SKM-1 (cell line): ENCODE data around the gene SSTR5.
"Not testable (repeated sequence)": the region's sequence is repeated elsewhere in the genome, so short reads cannot be mapped to it uniquely, and the experiment has no call there.

ENCODE experiments used
- DNase-seq: peaks from one replicate; lab custom pipeline; 2025; ENCODE audit not compliant: unreplicated experiment; lab: John Stamatoyannopoulos, UW

Gene SSTR5

GRCh38 chr16:1089822-1090619, 17.5 kb downstream of the SSTR5 start:
- DNase-seq = no peak

DNA sequence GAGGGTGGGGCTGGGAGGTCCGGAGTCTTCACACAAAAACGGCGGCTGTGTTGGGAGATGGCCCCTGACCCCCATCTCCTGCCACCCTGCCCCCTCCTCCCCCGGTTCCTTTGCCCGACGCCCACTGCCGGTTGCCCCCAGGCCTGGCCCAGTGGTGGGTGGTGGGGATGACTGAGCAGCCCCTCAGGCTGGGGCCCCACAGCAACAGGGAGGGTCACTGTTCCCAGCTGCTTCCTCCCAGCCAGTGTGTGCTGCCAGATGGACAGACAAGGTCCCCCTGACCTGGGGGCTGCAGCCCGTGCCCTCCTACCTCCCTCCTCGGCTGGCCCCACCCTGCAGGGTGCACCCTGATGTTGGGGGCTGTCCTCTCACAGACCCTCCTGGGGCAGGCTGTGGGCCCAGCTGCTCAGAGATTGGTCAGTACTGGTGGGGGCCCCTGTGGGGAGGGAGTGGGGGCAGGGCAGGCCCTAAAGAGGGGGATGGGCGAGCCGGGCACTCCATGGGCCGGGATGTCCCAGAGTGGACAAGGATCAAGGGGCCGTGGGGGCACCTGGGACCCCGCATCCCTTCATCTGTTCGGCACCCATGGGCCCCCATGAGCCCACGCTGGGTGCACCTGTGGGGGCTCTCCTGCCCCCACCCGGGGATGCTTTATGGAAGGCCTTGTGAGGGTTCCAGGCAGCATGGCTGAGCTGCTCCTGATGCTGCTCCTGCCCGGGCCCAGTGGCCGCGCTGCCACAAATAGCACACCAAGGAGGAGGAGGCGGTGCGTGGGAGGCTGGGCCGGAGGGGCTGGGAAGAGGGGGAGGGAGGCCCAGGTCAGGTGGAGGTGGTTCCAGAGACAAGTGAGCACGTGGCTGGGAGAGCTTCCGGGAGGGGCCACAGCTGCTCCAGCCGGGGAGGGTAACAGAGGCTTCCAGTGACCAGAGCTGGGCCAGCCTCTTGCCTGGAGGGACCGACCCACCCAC, 18.4 kb downstream of the SSTR5 start:
- no peak for DNase-seq

DNA sequence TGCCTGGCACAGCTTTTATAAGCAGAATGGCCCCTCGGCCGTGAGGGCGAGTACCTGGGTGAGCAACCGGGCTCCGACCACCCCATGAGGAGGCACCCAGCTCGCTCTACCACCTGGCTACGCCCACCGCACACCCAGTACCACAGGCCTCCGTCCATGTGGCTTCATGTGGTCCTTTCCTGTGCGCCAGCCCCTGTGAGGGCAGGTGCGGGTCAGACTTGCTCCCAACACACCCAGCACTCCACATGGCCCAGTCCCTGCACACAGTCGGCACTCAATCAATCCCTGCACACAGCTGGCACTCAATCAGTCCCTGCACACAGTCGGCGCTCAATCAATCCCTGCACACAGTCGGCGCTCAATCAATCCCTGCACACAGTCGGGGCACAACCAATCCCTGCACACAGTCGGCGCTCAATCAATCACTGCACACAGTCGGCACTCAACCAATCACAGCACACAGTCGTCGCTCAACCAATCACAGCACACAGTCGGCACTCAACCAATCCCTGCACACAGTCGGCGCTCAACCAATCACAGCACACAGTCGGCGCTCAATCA, 19.5 kb downstream of the SSTR5 start:
- no peak for DNase-seq

DNA sequence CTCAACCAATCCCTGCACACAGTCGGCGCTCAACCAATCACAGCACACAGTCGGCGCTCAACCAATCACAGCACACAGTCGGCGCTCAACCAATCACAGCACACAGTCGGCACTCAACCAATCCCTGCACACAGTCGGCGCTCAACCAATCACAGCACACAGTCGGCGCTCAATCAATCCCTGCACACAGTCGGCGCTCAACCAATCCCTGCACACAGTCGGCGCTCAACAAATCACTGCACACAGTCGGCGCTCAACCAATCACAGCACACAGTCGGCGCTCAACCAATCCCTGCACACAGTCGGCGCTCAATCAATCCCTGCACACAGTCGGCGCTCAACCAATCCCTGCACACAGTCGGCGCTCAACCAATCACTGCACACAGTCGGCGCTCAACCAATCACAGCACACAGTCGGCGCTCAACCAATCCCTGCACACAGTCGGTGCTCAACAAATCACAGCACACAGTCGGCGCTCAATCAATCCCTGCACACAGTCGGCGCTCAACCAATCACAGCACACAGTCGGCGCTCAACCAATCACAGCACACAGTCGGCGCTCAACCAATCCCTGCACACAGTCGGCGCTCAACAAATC, 20.2 kb downstream of the SSTR5 start:
- DNase-seq = not testable (repeated sequence)

- DNase-seq = no peak
These were observed 21.0 kb downstream of the SSTR5 start for GRCh38 chr16:1093284-1094123.

GRCh38 chr16:1094124-1094479, 21.6 kb downstream of the SSTR5 start:
- DNase-seq = no peak

GRCh38 chr16:1094601-1095449, 22.3 kb downstream of the SSTR5 start:
- DNase-seq = no peak

DNA sequence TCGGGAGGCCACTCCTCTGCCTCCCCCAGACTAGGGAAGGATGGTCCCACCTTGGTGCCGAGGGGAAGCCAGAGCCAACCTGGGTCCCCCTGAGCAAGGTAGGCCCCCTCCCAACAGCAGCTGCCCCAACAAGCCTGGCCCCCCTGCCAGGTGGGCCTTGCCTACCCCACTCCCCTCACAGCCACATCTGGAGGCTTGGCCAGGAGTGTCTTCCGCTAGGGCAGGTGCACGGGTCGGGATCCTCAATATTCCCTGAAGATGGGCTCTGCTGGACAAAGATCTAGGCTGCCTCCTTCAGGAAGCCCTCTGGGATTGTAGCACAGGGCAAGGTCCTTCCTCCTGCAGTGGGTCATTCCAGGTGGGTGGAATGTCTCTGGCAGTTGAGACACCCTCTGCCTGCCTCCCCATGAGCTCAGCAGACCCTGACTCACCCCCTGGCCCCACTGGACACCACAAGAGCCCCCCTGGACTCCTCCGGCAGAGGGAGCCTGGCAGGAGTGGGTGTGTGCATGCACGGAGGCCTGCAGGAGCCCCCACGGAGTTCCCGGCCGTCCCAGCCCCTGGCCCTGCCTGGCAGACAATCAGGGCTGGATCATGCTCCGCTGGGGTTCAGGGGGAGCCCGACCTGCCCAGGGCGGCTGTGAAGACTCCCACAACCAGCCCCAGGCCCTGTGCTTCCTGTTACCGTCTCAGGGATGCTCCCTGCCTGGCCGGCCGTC, 23.1 kb downstream of the SSTR5 start:
- DNase-seq = no peak

DNA sequence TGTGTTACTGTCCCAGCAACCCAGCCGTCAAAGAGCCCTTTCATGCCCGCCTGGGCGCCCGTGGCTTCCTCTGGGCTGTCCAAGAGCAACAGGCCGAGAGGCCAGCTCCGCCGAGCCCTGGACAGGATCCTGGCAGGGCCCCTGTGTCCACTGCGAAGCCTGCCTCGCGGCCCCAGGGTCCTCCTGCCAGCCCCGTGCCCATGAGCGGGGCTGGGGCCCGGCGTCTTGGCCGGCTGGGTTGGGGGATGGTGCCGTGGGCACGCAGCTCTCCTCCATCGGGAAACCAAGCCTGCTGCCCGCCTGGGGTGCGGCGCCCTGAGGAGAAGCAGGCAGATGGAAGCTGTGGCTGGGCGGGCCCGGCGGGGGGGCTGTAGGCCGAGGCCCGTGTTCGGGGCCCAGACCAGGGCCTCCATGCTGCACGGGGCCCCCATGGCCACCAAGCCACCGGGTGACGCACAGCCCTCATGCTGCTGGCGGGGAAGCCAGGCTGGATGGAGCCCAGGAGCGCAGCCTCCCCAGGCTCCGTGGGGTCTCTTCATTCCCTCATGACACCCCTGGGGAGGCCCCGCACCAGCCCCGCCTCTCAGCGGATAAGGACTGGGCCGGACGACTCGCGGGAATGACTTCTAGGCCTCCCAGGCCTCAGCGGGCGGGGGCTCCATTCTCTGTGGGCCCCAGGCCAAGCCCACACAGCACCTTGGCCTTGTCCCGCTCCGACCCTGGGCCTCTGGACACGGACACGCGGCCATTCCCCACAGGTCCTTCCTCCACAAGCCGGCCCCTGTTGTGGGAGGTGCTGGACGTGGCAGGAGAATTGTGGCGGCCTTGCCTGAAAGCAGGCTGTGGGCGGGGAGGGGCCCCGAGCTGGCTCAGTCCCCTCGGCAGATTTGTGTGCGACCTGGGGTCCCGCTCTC, 23.9 kb downstream of the SSTR5 start, which contains the start of gene C1QTNF8:
Gene C1QTNF8 (minus strand): TSS at position 76 of the 914 bp plus-strand sequence. CDS start 1,322 bp downstream, outside the sequence.
- no peak for DNase-seq

GRCh38 chr16:1097156-1097555, 24.6 kb downstream of the SSTR5 start:
- no peak for DNase-seq

GRCh38 chr16:1097800-1098199, 25.3 kb downstream of the SSTR5 start:
- no peak for DNase-seq

- DNase-seq = no peak
These were observed 25.9 kb downstream of the SSTR5 start for GRCh38 chr16:1098266-1098991.

DNA sequence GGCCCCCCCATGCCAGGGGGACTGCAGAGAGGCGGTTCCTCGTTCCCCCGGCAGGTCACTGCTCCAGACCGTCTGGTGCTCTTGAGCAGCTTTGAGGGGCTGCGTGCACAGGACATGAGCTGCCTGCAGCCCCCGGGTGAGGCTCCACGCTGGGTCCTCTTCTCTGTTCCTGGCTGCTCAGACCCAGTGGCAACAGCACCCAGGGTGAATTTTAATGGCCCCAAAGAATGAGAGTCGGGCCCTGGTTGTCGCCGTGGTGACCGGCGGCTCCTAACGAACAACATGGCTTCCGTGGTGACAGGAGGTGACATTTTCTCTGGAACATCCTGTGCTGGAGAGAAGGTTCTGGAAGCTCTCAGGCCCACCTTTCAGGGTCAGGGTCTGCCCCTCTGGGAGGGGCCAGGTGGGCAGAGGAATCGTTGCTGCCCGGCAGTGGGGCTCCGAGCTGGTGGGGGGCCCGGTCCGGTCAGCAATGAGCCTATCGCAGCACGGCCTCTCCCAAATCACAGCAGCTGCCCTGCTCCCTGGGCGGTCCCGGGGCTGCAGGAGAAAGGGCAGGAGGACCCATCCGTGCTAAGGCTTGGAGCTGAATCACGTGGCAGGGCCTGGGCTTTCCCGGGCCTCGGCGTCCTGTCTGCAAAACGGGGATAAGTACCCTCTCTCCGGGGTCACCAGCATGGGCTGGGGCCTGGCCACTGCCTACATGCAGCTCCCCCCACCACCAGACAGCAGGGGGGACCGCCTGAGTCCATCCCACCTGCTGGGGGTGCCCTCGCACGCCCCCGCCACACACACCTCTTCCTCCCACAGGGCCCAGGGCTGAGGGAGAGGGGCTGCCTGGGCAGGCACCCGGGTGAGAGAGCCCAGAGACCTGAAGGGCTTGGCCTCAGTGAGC, 26.9 kb downstream of the SSTR5 start:
- DNase-seq = no peak

- DNase-seq = no peak
These were observed 27.7 kb downstream of the SSTR5 start for GRCh38 chr16:1100084-1100800.

DNA sequence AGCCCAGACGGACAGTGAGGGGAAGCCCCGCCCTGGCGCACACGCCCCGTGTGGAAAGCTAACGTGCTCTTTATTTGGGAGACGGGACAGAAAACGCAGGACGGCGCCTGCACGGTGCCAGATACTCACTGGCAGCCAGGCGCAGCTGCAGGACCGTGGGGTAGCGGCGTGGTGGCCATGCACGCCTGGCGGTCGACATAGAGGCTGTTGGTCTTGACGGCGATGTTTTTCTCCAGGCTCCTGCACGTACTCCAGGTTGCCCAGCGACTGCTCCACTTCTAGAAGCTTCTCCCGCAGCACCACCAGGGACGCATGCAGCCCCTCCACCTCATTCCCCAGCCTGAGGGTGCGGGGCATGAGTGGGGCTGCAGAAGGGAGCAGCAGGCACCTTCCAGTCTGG, 28.6 kb downstream of the SSTR5 start:
- no peak for DNase-seq
